PC-3 (cell line): ENCODE results near the gene EVA1A. TPM values are rescaled to one million over a fixed set of nuclear protein-coding genes. Genes with fewer than 3 reads are reported as not detected.

ENCODE experiments used
- ATAC-seq: fragments of 200-7000 bp; cut with Tn5 transposase; 2 replicates; pipeline ENCODE4 v1.9.1; 2020; ENCODE audit warnings: mild to moderate bottlenecking, moderate library complexity
- BruUV-seq: library from RNA; stranded (reverse); fragments of 400-500 nt; replicated peaks from 2 replicates; lab custom pipeline; 2021; lab: Mats Ljungman, UMichigan
- CTCF ChIA-PET: fragments of 300-600 bp; sonication (Branson Sonifier 250); formaldehyde crosslinking; loops from one replicate; lab custom pipeline; 2022; ENCODE audit warnings: antibody characterized with exemption; lab: Charles Lee
- POLR2A ChIA-PET: fragments of 300-600 bp; sonication (Branson Sonifier 250); formaldehyde crosslinking; loops from one replicate; lab custom pipeline; 2022; ENCODE audit warnings: antibody characterized with exemption; ENCODE audit not compliant: unreplicated experiment; lab: Charles Lee
- DNase-seq: peaks from one replicate; pipeline ENCODE4 v3.0.0-alpha.2; 2015
- H2AFZ ChIP-seq: fragments of 300-600 bp; sonication (generic); 2 replicates; pipeline ENCODE4 v1.6.0; 2016; ENCODE audit warnings: antibody characterized with exemption, low read length
- H3F3A ChIP-seq: fragments of 300-600 bp; sonication (generic); one replicate; pipeline ENCODE4 v1.6.0; 2017; ENCODE audit warnings: antibody characterized with exemption, low read length, control low read depth, mild to moderate bottlenecking; ENCODE audit not compliant: unreplicated experiment
- H3K27ac ChIP-seq: fragments of 300-600 bp; sonication (generic); 2 replicates; pipeline ENCODE4 v1.5.1; 2016; ENCODE audit warnings: mild to moderate bottlenecking, low read length
- H3K27me3 ChIP-seq: fragments of 300-600 bp; sonication (generic); 2 replicates; pipeline ENCODE4 v1.6.1; 2016; ENCODE audit warnings: low read length, mixed read lengths
- H3K36me3 ChIP-seq: fragments of 300-600 bp; sonication (generic); 2 replicates; pipeline ENCODE4 v1.6.1; 2016; ENCODE audit warnings: low read depth, mixed run types, low read length, mixed read lengths
- H3K4me1 ChIP-seq: fragments of 300-600 bp; sonication (generic); 2 replicates; pipeline ENCODE4 v1.5.1; 2016; ENCODE audit warnings: low read length; ENCODE audit not compliant: insufficient read depth
- H3K4me2 ChIP-seq: fragments of 300-600 bp; sonication (generic); 2 replicates; pipeline ENCODE4 v1.6.0; 2016; ENCODE audit warnings: low read length
- H3K4me3 ChIP-seq: fragments of 300-600 bp; sonication (generic); 2 replicates; pipeline ENCODE4 v1.5.1; 2016; ENCODE audit warnings: mild to moderate bottlenecking, low read length, mixed read lengths
- H3K79me2 ChIP-seq: fragments of 300-600 bp; sonication (generic); 2 replicates; pipeline ENCODE4 v1.6.1; 2017; ENCODE audit warnings: low read length, mixed read lengths
- H3K9ac ChIP-seq: fragments of 300-600 bp; sonication (generic); 2 replicates; pipeline ENCODE4 v1.6.0; 2016; ENCODE audit warnings: mild to moderate bottlenecking, low read length
- H3K9me2 ChIP-seq: fragments of 300-600 bp; sonication (generic); replicated peaks from 2 replicates; pipeline ENCODE4 v1.6.1; 2016; ENCODE audit warnings: mixed run types, low read length, mixed read lengths
- H3K9me3 ChIP-seq: fragments of 300-600 bp; sonication (generic); 2 replicates; pipeline ENCODE4 v1.6.1; 2016; ENCODE audit warnings: low read length, mixed read lengths
- H4K20me1 ChIP-seq: fragments of 300-600 bp; sonication (generic); 2 replicates; pipeline ENCODE4 v1.6.1; 2016; ENCODE audit warnings: low read length, mixed read lengths
- EZH2 ChIP-seq: fragments of 300-600 bp; sonication (generic); IDR thresholded peaks from one replicate; pipeline ENCODE4 v1.6.1; 2017; ENCODE audit warnings: antibody characterized with exemption, mild to moderate bottlenecking, low read length; ENCODE audit not compliant: unreplicated experiment
- EZH2phosphoT487 ChIP-seq: fragments of 300-600 bp; sonication (generic); IDR thresholded peaks from 2 replicates; pipeline ENCODE4 v1.6.1; 2018; ENCODE audit warnings: mild to moderate bottlenecking, antibody characterized with exemption, low read length, borderline replicate concordance
- intact Hi-C: fragments of 100-400 bp; cut with micrococcal nuclease; formaldehyde crosslinking; loops from 2 replicates; pipeline ENCODE4 v1.9.0; 2023
- total RNA-seq: library from RNA; depleted of rRNA; stranded (reverse); fragments of >200 nt; gene quantifications from 2 replicates; pipeline ENCODE4 v1.2.3, GENCODE V29; 2014
- TF ChIP-seq, protein P1 (sequence below): fragments of 300-600 bp; sonication (generic); conservative IDR thresholded peaks from 2 replicates; pipeline ENCODE4 v1.5.1; 2017; ENCODE audit warnings: antibody characterized with exemption, low read depth, mild to moderate bottlenecking, low read length

The EVA1A gene
- total RNA-seq, 1 experiment from 2014 or later = 48.9 TPM

DNA sequence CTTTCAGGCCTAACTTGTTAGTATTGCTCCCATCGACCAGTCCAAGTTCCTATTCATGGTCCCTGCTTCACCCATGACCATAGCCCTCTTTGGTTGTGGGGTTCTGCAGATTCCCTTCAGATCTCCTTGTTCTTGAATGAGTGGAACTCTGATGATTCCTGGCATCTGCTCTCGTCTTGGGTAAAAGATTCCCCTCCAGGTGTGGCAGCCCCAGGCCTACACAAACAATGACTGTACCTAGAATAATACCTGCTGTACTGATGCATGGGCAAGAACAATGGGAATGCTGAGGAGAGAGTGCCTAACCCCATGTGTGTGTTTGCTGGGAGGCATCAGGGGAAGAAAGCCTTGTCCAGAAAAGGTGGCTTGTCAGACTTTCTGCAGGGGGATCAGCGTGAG is 46.7 kb upstream of the EVA1A start:
- Histone ChIP-seq H3K4me3 (no peak overlapping the region), H3K9ac (no peak overlapping the region; the same call in 1 of the 2 replicates), H3K27me3 (no peaks in the 10 kb centered on the region), H3K36me3 (no peaks in the 10 kb centered on the region), H3K27ac (peak overlapping the region; percentile 93), H3K4me1 (peaks cover 64% of the 10 kb centered on the region), H3F3A (peaks cover 12% of the 10 kb centered on the region), H2AFZ (0 out of 2 replicates have a peak overlapping the region, but pooled peaks have one; percentile 9), H3K79me2 (no peaks in the 10 kb centered on the region), H3K9me3 (no peaks in the 10 kb centered on the region), H3K9me2 (no peaks in the 10 kb centered on the region), H4K20me1 (no peaks in the 10 kb centered on the region), H3K4me2 (peak overlapping the region; percentile 84; the same call in 1 of the 2 replicates)
- no TSS peak for BruUV-seq
- POLR2A ChIA-PET = no interaction called here
- CTCF ChIA-PET = interaction anchor here (1.8 to 2.1 kb wide), 2 partner anchors 19 to 141 kb away, joined by 12 to 14 read pairs; no protein-coding TSS in a partner anchor
- TF ChIP-seq, protein P1, sequence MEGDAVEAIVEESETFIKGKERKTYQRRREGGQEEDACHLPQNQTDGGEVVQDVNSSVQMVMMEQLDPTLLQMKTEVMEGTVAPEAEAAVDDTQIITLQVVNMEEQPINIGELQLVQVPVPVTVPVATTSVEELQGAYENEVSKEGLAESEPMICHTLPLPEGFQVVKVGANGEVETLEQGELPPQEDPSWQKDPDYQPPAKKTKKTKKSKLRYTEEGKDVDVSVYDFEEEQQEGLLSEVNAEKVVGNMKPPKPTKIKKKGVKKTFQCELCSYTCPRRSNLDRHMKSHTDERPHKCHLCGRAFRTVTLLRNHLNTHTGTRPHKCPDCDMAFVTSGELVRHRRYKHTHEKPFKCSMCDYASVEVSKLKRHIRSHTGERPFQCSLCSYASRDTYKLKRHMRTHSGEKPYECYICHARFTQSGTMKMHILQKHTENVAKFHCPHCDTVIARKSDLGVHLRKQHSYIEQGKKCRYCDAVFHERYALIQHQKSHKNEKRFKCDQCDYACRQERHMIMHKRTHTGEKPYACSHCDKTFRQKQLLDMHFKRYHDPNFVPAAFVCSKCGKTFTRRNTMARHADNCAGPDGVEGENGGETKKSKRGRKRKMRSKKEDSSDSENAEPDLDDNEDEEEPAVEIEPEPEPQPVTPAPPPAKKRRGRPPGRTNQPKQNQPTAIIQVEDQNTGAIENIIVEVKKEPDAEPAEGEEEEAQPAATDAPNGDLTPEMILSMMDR = no peak
- TF ChIP-seq EZH2phosphoT487 = no peak
- no peak for TF ChIP-seq EZH2
- no peak for ATAC-seq
- intact Hi-C loops = loop anchor here (5.0 kb wide), 2 partner anchors 85 to 125 kb away; no protein-coding TSS in a partner anchor
- DNase-seq = peak; percentile 45

DNA sequence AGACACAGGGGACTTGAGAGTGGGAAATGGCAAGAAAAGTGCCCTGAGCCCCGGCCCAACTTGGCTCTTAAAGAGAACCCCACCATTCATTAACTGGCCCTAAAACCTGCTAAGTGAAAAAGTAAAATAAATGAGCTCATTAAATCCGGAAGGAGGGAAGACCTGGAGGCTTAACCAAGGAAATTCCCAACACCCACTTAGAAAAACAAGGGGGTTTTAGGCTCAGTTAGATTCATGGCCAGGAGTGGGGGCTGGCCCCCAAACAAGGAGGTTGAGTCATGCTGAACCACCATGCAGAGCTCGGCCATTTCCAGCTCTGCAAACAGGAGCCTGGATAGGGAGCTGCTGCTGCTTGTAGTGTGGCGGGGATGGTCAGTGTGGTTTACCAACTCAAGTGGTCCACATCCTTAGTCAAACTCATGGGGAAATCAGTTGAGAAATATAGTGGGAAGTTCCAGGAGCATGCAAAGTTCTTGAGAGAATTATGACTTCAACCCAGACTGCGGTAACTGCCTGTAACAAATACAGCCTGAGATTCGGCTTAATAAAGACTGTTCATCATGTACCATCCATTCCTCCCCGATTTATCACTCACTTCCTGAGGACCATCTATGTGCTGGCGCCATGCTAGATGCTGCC is 46.1 kb upstream of the EVA1A start:
- H3K9me3 ChIP-seq = no peaks in the 10 kb centered on the region
- peak overlapping the region; percentile 84 for H3K4me2 ChIP-seq
- H3K27me3 ChIP-seq = no peaks in the 10 kb centered on the region
- peak overlapping the region; percentile 93 for H3K27ac ChIP-seq
- H3K36me3 ChIP-seq = no peaks in the 10 kb centered on the region
- H3K9me2 ChIP-seq = no peaks in the 10 kb centered on the region
- peaks cover 12% of the 10 kb centered on the region for H3F3A ChIP-seq
- ChIA-PET POLR2A (interaction anchor here (0.7 to 1.4 kb wide), 2 partner anchors 11 to 46 kb away, joined by 3 to 6 read pairs; partner anchors contain the start of gene EVA1A), CTCF (interaction anchor here (0.6 to 2.1 kb wide), 8 partner anchors 11 to 202 kb away, joined by 4 to 23 read pairs (median 12); partner anchors contain the start of gene EVA1A)
- H3K79me2 ChIP-seq = no peaks in the 10 kb centered on the region
- H2AFZ ChIP-seq = peak overlapping the region; percentile 33
- peak overlapping the region; percentile 14; the same call in 1 of the 2 replicates for H3K4me3 ChIP-seq
- peaks cover 69% of the 10 kb centered on the region for H3K4me1 ChIP-seq
- H3K9ac ChIP-seq = peak overlapping the region; percentile 45
- TF ChIP-seq EZH2 (no peak), EZH2phosphoT487 (no peak)
- TF ChIP-seq, protein P1 = no peak
- H4K20me1 ChIP-seq = no peaks in the 10 kb centered on the region
- no peak for ATAC-seq
- DNase-seq = peak; percentile 50
- BruUV-seq = no TSS peak
- intact Hi-C loops = loop anchor here (1.0 to 5.0 kb wide), 5 partner anchors 19 to 125 kb away; no protein-coding TSS in a partner anchor
